Thoracic aorta (tissue), 2 donors: Measurements from ENCODE around the gene RPS27L. TPM values are rescaled to one million over a fixed set of nuclear protein-coding genes. Genes with fewer than 3 reads are reported as not detected.

Source experiments
- ATAC-seq: fragments of 150-250 bp; one replicate; pipeline ENCODE4 v1.8.0; 2017; ENCODE audit warnings: low read depth; ENCODE audit not compliant: insufficient number of reproducible peaks, low FRiP score
- DNase-seq: peaks from one replicate; pipeline ENCODE4 v3.0.0-alpha.2; 2020; ENCODE audit warnings: low spot score
- H3K27ac ChIP-seq, 2 donors: fragments of 200-600 bp; sonication (generic); 1 replicate in 1 of 2; 2 replicates in 1 of 2; pipeline ENCODE4 v1.5.1; 2016; ENCODE audit warnings: mild to moderate bottlenecking in 2 of 2, moderate library complexity in 2 of 2
- H3K27me3 ChIP-seq: fragments of 200-600 bp; sonication (generic); replicated peaks from 2 replicates; pipeline ENCODE4 v1.6.0; 2016; ENCODE audit warnings: mild to moderate bottlenecking; ENCODE audit not compliant: insufficient read depth
- H3K36me3 ChIP-seq: fragments of 200-600 bp; sonication (generic); one replicate; pipeline ENCODE4 v1.5.1; 2016
- H3K4me1 ChIP-seq, 2 donors: fragments of 200-600 bp; sonication (generic); 1 replicate in 1 of 2; 2 replicates in 1 of 2; pipeline versions ENCODE4 v1.5.1 to v1.6.0; 2016; ENCODE audit warnings: low read depth in 2 of 2, mild to moderate bottlenecking in 1 of 2; ENCODE audit not compliant: control insufficient read depth in 1 of 2
- H3K4me3 ChIP-seq: fragments of 200-600 bp; sonication (generic); 2 replicates; pipeline ENCODE4 v1.5.1; 2016; ENCODE audit warnings: mild to moderate bottlenecking
- H3K9me3 ChIP-seq: fragments of 200-600 bp; sonication (generic); 2 replicates; pipeline ENCODE4 v1.5.1; 2016
- total RNA-seq, 2 donors: library from RNA; depleted of rRNA; stranded (reverse); fragments of >200 nt; gene quantifications; one replicate each; pipeline versions ENCODE4 v1.1.0 to v1.2.3, GENCODE V29; 2016
- TF ChIP-seq, protein P1 (sequence below): fragments of 200-600 bp; sonication (generic); IDR thresholded peaks from one replicate; pipeline ENCODE4 v1.5.1; 2019; ENCODE audit warnings: antibody characterized with exemption

Gene RPS27L
- total RNA-seq, 2 donors from 2014 or later = 40.1 to 120 TPM

DNA sequence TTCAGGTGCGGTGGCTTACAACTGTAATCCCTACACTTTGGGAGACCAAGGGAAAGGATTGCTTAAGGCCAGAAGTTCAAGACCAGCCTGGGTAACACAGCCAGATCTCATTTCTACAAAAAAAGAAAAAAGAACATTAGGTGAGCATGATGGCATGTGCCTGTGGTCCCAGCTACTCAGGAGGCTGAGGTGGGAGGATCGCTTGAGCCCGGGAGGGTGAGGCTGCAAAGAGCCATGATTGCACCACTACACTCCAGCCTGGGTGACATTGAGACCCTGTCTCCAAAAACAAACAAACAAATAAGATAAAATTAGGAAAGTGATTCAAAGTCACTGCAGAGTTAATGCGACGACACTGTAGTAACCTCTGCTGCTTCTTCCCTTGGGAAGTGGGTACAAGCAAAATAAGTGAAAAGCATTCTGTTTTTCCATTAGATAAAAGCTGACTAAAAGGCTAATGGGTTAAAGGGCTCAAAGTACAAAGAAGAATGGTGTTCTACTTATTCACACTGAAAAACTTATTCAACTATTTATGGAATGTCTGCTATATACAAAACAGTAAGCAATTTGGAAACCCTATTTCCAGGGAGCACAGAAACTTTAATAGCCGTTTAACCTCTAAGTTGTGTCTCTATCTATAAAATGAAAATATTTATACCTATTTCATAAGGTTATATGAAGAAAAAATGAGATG lies 8.0 kb upstream of the RPS27L start:
- TF ChIP-seq, protein P1, sequence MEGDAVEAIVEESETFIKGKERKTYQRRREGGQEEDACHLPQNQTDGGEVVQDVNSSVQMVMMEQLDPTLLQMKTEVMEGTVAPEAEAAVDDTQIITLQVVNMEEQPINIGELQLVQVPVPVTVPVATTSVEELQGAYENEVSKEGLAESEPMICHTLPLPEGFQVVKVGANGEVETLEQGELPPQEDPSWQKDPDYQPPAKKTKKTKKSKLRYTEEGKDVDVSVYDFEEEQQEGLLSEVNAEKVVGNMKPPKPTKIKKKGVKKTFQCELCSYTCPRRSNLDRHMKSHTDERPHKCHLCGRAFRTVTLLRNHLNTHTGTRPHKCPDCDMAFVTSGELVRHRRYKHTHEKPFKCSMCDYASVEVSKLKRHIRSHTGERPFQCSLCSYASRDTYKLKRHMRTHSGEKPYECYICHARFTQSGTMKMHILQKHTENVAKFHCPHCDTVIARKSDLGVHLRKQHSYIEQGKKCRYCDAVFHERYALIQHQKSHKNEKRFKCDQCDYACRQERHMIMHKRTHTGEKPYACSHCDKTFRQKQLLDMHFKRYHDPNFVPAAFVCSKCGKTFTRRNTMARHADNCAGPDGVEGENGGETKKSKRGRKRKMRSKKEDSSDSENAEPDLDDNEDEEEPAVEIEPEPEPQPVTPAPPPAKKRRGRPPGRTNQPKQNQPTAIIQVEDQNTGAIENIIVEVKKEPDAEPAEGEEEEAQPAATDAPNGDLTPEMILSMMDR = no peak
- Histone ChIP-seq H3K4me1 (no peaks in the 10 kb centered on the region), H3K4me3 (no peak overlapping the region), H3K36me3 (no peaks in the 10 kb centered on the region), H3K9me3 (no peaks in the 10 kb centered on the region), H3K27ac (no peak overlapping the region), H3K27me3 (no peaks in the 10 kb centered on the region)
- ATAC-seq (no peak), DNase-seq (no peak)

DNA sequence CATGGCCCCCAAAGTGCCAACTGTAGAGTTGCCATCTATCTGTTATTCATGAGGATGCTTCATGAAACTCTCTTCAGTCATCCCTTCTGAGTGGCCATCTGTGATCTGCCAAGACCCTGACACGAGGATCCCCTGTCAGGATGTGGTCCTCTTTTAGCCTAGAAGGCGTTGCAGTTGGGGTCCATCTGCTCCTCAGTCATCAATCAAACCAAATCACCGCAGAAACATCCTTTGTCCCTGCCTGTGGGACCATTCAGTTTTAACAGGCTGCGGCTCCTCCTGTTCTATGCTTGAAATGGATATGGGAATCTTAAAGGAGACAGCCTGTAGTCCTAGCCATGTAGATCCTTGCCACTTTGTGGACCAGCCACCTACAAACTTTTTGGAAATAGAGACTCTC lies 5.9 kb upstream of the RPS27L start:
- TF ChIP-seq, protein P1 = no peak
- H3K4me1 ChIP-seq = peaks cover 0 to 5% of the 10 kb centered on the region in 2 donors

DNA sequence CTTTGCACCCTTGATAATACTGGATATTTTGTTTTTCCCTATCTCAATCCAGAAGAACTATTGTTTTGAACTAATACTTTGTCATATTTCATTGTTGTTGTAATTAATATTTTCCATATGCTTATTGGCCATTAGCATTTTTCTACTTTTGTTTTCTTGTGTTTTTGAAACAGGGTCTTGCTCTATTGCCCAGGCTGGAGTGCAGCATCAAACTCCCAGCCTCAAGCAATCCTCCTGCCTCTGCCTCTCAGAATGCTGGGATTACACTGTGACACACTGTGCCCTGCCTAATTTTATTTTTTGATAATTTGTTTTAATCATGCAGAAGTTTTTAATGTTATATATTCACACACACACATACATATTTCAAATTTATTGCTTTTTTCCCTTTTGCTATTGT lies 3.4 kb upstream of the RPS27L start:
- TF ChIP-seq, protein P1 = no peak
- H3K4me1 ChIP-seq = peaks cover under 1 to 7% of the 10 kb centered on the region in 2 donors
- ATAC-seq = no peak
- H3K36me3 ChIP-seq = no peaks in the 10 kb centered on the region
- no peaks in the 10 kb centered on the region for H3K27me3 ChIP-seq
- DNase-seq = no peak
- no peaks in the 10 kb centered on the region for H3K9me3 ChIP-seq
- H3K4me3 ChIP-seq = no peak overlapping the region
- no peak overlapping the region for H3K27ac ChIP-seq

More for the DNA sequence above, 5.9 kb upstream of the RPS27L start:
- DNase-seq = no peak
- no peak overlapping the region for H3K4me3 ChIP-seq
- no peak for ATAC-seq
- no peaks in the 10 kb centered on the region for H3K9me3 ChIP-seq
- no peaks in the 10 kb centered on the region for H3K36me3 ChIP-seq
- no peaks in the 10 kb centered on the region for H3K27me3 ChIP-seq
- H3K27ac ChIP-seq = no peak overlapping the region

DNA sequence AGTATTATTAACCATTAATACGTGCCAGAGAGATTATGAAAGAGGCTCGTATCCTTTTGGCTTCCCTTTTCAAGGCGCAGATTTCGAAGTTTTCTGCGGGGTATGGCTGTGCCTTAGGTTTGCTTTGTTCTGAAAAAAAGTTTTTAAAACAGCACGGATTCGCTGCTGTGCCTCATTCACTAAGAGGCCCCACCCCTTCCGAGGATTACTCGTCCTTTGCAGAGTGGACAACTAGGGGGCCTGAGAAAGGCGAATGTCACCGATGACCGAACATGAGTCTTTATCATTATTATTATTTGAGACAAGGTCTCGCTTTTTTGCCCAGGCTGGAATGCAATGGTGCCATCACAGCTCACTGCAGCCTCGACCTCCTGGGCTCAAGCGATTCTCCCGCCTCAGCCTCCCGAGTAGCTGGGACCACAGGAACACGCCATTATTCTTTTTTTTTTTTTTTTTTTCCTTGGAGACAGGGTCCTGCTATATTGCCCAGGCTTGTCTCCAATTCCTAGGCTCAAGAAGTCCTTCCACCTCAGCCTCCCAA lies 684 bp upstream of the RPS27L start:
- ATAC-seq (peak; percentile 31), DNase-seq (peak; percentile 49)
- peak overlapping the region; percentile 88 for H3K4me3 ChIP-seq

DNA sequence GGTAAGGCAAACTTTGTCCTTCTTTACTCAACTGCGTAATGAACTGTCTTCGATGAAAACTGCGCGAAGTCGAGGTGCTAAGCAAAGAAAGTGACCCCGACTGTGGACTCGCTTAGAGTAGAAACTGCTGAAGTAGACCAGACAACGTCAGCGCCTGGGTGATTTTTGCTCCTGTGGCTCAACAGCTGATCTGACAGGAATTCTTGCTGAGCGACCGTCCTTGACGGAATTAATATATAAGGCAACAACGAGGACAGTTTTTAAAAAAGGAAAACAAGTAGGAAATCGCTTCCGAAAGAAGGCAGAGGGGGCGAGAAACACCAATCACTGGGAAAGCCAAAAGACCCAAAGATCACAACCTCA lies 541 bp downstream of the RPS27L start:
- Histone ChIP-seq H3K9me3 (no peaks in the 10 kb centered on the region), H3K27me3 (no peaks in the 10 kb centered on the region), H3K27ac (peak overlapping the region; percentile 93 to 96), H3K4me1 (peaks cover 17 to 27% of the 10 kb centered on the region in 2 donors), H3K36me3 (peaks cover 13% of the 10 kb centered on the region), H3K4me3 (peak overlapping the region; percentile 88)
- peak; percentile 48 for ATAC-seq
- no peak for DNase-seq
- TF ChIP-seq, protein P1 = no peak

More for the DNA sequence above, 684 bp upstream of the RPS27L start:
- TF ChIP-seq, protein P1 = no peak
- peaks cover 17 to 27% of the 10 kb centered on the region in 2 donors for H3K4me1 ChIP-seq
- H3K27me3 ChIP-seq = no peaks in the 10 kb centered on the region
- H3K9me3 ChIP-seq = no peaks in the 10 kb centered on the region
- peak overlapping the region; percentile 93 to 96 for H3K27ac ChIP-seq
- H3K36me3 ChIP-seq = peaks cover 5% of the 10 kb centered on the region
